BJ (cell line): ENCODE data around the gene CHP2. TPM values are rescaled to one million over a fixed set of nuclear protein-coding genes. Genes with fewer than 3 reads are reported as not detected.

Experiments used
- CTCF ChIA-PET: fragments of 350-600 bp; formaldehyde crosslinking; extraction: SDS; loops from one replicate; lab custom pipeline; 2021; ENCODE audit warnings: antibody characterized with exemption, inconsistent platforms; lab: Yijun Ruan, JAX
- POLR2A ChIA-PET: fragments of 300-600 bp; sonication (Branson Sonifier 250); formaldehyde crosslinking; extraction: SDS; loops from one replicate; lab custom pipeline; 2021; ENCODE audit warnings: antibody characterized with exemption; lab: Charles Lee
- DNase-seq: peaks from one replicate; pipeline ENCODE4 v3.0.0-alpha.2; 2011; ENCODE audit warnings: low read depth
- H3K27me3 ChIP-seq: 2 replicates; pipeline ENCODE4 v1.6.0; 2011; ENCODE audit warnings: low read length; ENCODE audit not compliant: control insufficient read depth, insufficient read depth
- H3K36me3 ChIP-seq: 2 replicates; pipeline ENCODE4 v1.5.1; 2011; ENCODE audit warnings: low read length; ENCODE audit not compliant: control insufficient read depth, insufficient read depth
- H3K4me3 ChIP-seq: 2 replicates; pipeline ENCODE4 v1.5.1; 2011; ENCODE audit warnings: low read depth, mild to moderate bottlenecking, control low read depth, low read length
- CTCF ChIP-seq: IDR thresholded peaks from 2 replicates; pipeline ENCODE4 v1.5.1; 2011; ENCODE audit warnings: low read depth, mild to moderate bottlenecking, control low read depth, inconsistent platforms, low read length, moderate library complexity; ENCODE audit not compliant: insufficient read depth
- polyA plus RNA-seq: library from polyadenylated mRNA; depleted of rRNA; stranded (reverse); fragments of >200 nt; gene quantifications from 2 replicates; pipeline ENCODE4 v1.2.3, GENCODE V29; 2011

Gene CHP2
- polyA plus RNA-seq, 1 experiment = not detected

DNA sequence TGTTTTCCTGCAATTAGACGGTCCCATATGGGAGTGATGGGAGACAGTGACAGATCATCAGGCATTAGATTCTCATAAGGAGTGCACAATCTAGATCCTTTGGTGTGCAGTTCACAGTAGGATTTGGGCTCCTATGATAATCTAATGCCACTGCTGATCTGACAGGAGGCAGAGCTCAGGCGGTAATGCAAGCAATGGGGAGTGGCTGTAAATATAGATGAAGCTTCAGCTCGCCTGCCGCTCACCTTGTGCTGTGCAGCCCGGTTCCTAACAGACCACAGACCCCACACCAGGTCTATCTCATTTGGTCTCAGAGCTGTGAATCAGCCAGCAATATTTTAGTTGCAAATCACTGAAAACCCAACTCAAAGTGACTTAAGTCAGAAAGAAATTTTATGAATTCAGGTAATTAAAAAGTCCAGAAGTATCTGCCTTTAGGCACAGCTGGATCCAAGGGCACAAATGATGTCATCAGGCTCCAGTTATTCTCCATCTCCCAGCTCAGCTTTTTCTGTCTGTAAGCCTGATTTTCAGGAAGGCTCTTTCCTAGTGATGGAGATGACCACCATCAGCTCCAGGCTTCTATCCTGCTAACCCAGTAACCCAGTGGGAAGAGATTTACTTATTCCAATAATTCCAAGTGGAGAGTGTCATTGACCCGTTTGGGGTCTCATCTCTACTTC, 3.3 kb downstream of the CHP2 start:
- H3K36me3 ChIP-seq = no peaks in the 10 kb centered on the region
- no peak for TF ChIP-seq CTCF
- ChIA-PET CTCF (no interaction called here), POLR2A (no interaction called here)
- H3K27me3 ChIP-seq = peaks cover 10% of the 10 kb centered on the region
- no peak for DNase-seq
- H3K4me3 ChIP-seq = no peak overlapping the region

DNA sequence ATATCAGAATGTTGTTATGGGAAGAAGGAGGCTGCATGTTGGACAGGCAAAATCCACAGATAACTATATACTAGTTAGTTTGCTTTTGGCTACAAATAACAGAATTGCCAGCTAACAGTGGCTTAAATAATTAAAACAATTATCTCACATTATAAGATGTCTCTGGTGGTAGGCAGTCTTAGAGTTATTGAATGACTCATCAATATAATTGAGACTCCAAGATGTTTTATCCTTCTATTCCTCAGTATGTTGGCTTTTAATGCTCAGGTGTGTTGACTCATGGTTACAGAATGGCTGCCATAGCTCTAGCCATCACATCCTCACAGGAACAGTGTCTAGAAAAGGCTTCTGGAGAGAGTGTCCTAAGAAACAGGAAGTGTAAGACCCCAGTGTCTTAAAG, 11.1 kb downstream of the CHP2 start:
- no peak for DNase-seq
- no peak overlapping the region for H3K4me3 ChIP-seq
- CTCF ChIA-PET = no interaction called here
- H3K27me3 ChIP-seq = no peaks in the 10 kb centered on the region
- no peak for TF ChIP-seq CTCF
- POLR2A ChIA-PET = no interaction called here
- no peaks in the 10 kb centered on the region for H3K36me3 ChIP-seq

DNA sequence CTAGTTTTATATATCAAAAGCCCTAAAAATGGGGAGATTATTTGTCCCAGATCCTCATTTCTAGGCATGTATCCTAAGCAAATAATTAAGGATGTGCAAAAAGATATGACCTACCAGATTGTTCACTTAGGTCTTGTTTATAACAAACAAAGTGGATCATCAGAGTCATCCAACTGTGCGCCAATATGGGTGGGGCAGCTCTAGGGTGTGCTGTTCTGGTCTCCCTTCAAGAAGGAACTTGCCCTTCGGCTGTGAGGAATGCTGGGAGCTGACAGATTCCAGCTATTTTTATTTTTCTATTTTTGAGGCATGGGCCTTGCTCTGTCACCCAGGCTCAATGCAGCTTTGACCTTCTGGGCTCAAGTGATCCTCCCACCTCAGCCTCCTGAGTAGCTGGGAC, 13.8 kb downstream of the CHP2 start:
- CTCF ChIA-PET = no interaction called here
- POLR2A ChIA-PET = no interaction called here
- Histone ChIP-seq H3K27me3 (no peaks in the 10 kb centered on the region), H3K4me3 (no peak overlapping the region), H3K36me3 (no peaks in the 10 kb centered on the region)
- TF ChIP-seq CTCF = no peak
- no peak for DNase-seq

- POLR2A ChIA-PET = no interaction called here
- no peaks in the 10 kb centered on the region for H3K36me3 ChIP-seq
- CTCF ChIA-PET = no interaction called here
- TF ChIP-seq CTCF = no peak
- no peak for DNase-seq
- no peaks in the 10 kb centered on the region for H3K27me3 ChIP-seq
- H3K4me3 ChIP-seq = no peak overlapping the region
These were observed 16.2 kb downstream of the CHP2 start for GRCh38 chr16:23771027-23771426.

DNA sequence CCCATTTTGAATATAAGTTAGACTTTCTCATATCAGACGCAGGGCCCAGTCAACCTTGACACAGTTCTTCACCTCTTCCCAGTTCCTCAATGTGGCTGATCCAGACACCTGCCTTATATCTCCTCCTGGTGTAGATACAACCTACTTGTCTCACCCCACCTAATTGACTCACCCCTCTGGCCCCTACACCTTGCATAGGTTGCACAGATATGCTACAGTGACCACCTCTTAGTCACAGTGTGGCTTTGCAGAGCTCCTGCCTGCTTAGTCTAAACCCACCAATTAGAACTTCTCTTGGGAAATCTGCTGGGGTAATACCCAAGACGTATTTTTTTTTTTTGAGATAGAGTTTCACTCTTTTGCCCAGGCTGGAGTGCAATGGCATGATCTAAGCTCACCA, 16.8 kb downstream of the CHP2 start:
- no peaks in the 10 kb centered on the region for H3K27me3 ChIP-seq
- ChIA-PET POLR2A (no interaction called here), CTCF (no interaction called here)
- no peak for TF ChIP-seq CTCF
- DNase-seq = no peak
- H3K36me3 ChIP-seq = no peaks in the 10 kb centered on the region
- no peak overlapping the region for H3K4me3 ChIP-seq
